GM18505 (cell line): ENCODE data around the gene PARD3B.

Experiments
- ATAC-seq: cut with Tn5 transposase; IDR thresholded peaks from one replicate; pipeline ENCODE4 v1.9.1; 2021; ENCODE audit not compliant: unreplicated experiment
- POLR2A ChIP-seq: IDR thresholded peaks from 4 replicates; pipeline ENCODE4 v1.6.1; 2011; ENCODE audit warnings: borderline replicate concordance; ENCODE audit not compliant: insufficient read depth, insufficient read length; ENCODE audit errors: extremely low read depth

The PARD3B gene

GRCh38 chr2:205267323-205267722 is 722.0 kb downstream of the PARD3B start:
- no peak for TF ChIP-seq POLR2A
- ATAC-seq = no peak

- no peak for ATAC-seq
- TF ChIP-seq POLR2A = no peak
Measured at GRCh38 chr2:205270689-205271088, 725.4 kb downstream of the PARD3B start.

- no peak for ATAC-seq
- no peak for TF ChIP-seq POLR2A
Measured at GRCh38 chr2:205273148-205273547, 727.9 kb downstream of the PARD3B start.

DNA sequence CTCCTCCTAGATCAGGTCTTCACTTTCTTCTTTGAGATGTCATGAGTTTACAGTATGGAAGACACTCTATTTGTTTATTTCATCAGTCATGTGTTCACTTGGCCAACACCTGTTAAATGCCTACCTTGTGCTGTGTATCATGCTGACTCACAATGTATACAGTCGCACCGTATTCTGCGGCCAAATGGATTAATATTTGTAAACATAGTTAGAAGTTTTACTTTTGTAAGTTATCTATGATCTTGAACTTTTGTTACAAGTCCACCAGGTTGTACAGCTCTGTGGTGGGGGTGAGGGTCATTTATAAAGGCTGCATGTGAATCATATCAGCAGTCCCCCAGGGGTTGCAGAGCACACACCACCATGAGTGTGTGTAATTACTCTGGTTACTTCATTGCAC is 728.4 kb downstream of the PARD3B start:
- no peak for ATAC-seq

GRCh38 chr2:205274801-205275200 is 729.5 kb downstream of the PARD3B start:
- TF ChIP-seq POLR2A = no peak
- ATAC-seq = no peak

More for the DNA sequence above, 728.4 kb downstream of the PARD3B start:
- no peak for TF ChIP-seq POLR2A

GRCh38 chr2:205276116-205276777 is 731.0 kb downstream of the PARD3B start:
- no peak for ATAC-seq
- TF ChIP-seq POLR2A = no peak

- TF ChIP-seq POLR2A = no peak
- ATAC-seq = no peak
Measured at GRCh38 chr2:205280596-205281236, 735.4 kb downstream of the PARD3B start.

DNA sequence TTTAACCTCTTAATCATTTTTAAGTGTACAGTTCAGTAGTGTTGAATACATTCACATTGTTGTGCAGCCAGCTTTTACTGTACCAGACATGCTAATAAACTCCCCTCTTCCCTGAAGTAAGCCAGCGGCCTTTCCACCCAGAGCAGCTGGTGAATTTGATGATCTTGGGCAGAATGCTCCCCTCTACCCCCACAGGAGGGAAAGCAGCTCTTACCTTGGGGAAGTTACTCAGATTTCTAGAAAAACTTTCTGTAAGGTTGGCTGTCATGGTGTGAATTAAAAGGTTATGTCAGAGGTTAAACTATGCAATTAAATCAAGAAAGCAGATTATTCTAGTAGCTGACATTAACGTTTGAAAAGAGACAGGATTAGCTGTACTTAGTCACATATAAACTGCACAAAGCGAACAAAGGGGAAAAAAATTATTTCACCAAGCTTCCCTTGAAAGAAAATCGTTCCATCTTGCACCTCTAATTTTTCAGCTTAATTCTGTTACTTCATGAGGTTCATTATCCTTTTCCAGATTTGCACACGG is 738.5 kb downstream of the PARD3B start:
- TF ChIP-seq POLR2A = no peak
- ATAC-seq = no peak

- ATAC-seq = no peak
- TF ChIP-seq POLR2A = no peak
Measured at GRCh38 chr2:205284334-205284733, 739.1 kb downstream of the PARD3B start.

GRCh38 chr2:205287316-205287715 is 742.0 kb downstream of the PARD3B start:
- no peak for TF ChIP-seq POLR2A
- no peak for ATAC-seq

- ATAC-seq = no peak
- TF ChIP-seq POLR2A = no peak
Measured at GRCh38 chr2:205288686-205289085, 743.4 kb downstream of the PARD3B start.

DNA sequence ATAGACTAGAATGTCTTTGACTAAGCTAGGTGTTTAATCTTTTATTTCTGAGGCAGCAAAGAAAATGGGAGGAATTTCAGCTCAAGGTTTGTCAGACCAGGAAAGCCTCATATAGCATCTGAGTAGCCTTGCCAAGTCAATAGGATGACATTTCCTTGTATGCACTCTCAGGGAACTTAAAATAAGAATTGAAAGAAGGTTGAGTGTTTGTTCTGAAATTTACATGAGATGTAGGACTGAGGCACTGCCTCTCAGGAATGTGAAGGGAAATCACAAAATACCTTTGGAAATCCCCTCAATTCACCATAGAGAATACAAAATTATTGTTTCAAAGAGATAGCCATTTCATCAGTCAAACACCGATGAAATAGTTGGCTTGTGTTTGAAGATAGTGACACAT is 745.0 kb downstream of the PARD3B start:
- TF ChIP-seq POLR2A = no peak
- ATAC-seq = no peak

DNA sequence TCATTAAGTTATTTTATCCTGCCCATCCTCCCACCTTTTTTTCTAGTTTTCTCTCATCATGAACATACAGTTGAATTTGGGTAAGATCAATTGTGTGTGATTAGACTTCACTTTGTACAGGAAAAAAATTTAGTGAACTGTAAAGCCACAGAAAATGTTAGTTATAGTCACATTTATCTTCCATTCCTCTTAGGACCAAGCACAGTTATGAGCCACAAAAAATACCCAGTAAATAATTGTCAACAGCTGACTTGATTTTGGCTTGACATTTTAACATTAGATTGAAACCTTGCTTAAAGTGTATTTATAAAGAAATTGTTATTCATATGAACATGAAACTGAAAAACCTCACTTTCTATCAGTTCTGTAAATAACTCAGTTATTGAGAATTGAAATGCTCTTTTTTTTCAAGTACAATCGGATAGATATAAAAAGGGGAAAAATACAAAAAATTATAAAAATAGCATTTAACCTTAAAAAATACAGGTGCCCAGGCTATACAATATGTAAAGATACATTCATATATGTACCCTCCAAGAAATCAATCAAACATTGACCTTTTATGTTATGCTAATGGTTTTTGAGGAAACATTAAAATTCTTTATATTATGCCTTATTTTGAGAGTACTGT is 747.5 kb downstream of the PARD3B start:
- no peak for ATAC-seq
- TF ChIP-seq POLR2A = no peak

DNA sequence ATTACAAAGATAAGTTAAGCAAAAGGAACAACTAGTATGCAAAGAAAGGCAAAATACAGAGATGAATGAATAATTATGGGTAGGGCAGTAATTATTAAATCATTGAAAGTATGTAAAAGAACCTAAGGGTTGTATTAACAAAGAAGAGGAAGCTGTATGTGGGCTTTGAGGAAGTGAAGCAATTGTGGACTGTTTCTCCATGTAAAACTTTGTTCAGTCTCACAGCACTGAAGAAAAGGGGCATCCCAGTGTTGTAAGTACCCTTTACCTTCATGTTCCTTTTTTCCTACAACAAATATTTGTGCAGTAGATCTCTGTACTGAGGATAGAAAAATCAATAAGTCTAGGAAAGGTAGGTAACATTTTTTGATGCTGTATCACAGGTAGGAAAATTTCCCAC is 748.3 kb downstream of the PARD3B start:
- ATAC-seq = no peak
- no peak for TF ChIP-seq POLR2A
